ENCODE results near the gene RPL22. TPM values are rescaled to one million over a fixed set of nuclear protein-coding genes. Genes with fewer than 3 reads are reported as not detected.

RPL22 gene
- total and polyA plus RNA-seq, 8 donors: 265 to 719 (median 628) TPM

GRCh38 chr1:6202256-6202655, 2.9 kb upstream of the RPL22 start:
- Histone ChIP-seq H3K9me3 (no peaks in the 10 kb centered on the region), H3K27me3 (peaks cover 12 to 27% of the 10 kb centered on the region in 2 donors), H3K4me3 (no peak overlapping the region), H3K36me3 (peaks cover 0 to 2% of the 10 kb centered on the region in 2 donors), H3K4me1 (peaks cover 23 to 46% of the 10 kb centered on the region in 2 donors), H3K27ac (no peak overlapping the region)
- ATAC-seq: no peak
- DNase-seq: no peak
- intact Hi-C loops (cut with DNase I): no loop called here
- no peak for TF ChIP-seq CTCF (IDR thresholded peaks at IDR 0.05)

DNA sequence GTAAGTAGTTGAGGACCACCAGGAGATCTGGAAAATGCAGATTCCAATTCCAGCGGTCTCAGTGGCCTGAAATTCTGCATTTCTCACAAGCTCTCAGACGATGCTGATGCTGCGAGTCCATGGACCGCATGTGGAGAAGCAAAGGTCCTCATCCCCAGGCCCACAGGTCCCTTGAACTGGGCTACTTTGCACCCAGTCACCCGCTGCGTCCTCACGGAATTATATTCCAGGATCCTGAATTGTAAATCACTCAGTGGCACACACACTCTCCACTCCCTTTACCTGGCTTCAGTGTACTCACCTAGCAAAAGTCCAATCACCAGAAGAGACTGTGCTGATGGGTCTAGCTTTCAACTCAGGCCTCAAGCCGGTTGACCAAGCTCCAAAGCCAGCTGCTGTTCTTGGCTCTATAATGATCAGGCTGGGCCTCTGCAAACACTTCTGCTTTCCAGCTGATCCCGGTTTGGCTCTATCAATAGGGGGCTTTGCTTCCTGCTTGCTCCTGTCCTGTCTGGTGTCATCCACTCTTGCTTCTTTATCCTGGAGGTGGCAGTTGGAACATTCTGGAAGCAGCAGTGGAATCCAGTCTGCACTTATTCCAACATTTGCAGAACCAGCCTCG, 904 bp upstream of the RPL22 start:
- no peak for TF ChIP-seq CTCF (IDR thresholded peaks at IDR 0.05)
- Histone ChIP-seq H3K4me1 (peaks cover 7 to 36% of the 10 kb centered on the region in 2 donors), H3K27me3 (peaks cover under 1 to 7% of the 10 kb centered on the region in 2 donors), H3K27ac (peak overlapping the region; percentile 78 to 82), H3K36me3 (peaks cover 0 to 22% of the 10 kb centered on the region in 2 donors), H3K9me3 (no peaks in the 10 kb centered on the region), H3K4me3 (peak overlapping the region; percentile 66 to 99)
- ATAC-seq: no peak
- DNase-seq: no peak
- intact Hi-C loops (cut with DNase I): no loop called here

GRCh38 chr1:6198646-6199297, 623 bp downstream of the RPL22 start:
- H3K27ac ChIP-seq: peak overlapping the region; percentile 70 to 82
- ATAC-seq (peak; percentile 23), DNase-seq (no peak)
- H3K27me3 ChIP-seq: no peaks in the 10 kb centered on the region
- H3K36me3 ChIP-seq: peaks cover 0 to 37% of the 10 kb centered on the region in 2 donors
- intact Hi-C loops (cut with DNase I): loop anchor here in 1 of 2 donors (10.0 kb wide), 1 partner anchor 144 kb away; no protein-coding TSS in a partner anchor
- H3K9me3 ChIP-seq: no peaks in the 10 kb centered on the region
- peaks cover 5 to 30% of the 10 kb centered on the region in 2 donors for H3K4me1 ChIP-seq
- peak overlapping the region; percentile 66 to 99 for H3K4me3 ChIP-seq
- TF ChIP-seq CTCF (IDR thresholded peaks at IDR 0.05): no peak

GRCh38 chr1:6197746-6198427, 1.5 kb downstream of the RPL22 start:
- H3K36me3 ChIP-seq: peaks cover 0 to 46% of the 10 kb centered on the region in 2 donors
- H3K27me3 ChIP-seq: no peaks in the 10 kb centered on the region
- no peak overlapping the region for H3K27ac ChIP-seq
- H3K4me3 ChIP-seq: peak overlapping the region; percentile 66 to 99
- ATAC-seq (no peak), DNase-seq (no peak)
- intact Hi-C loops (cut with DNase I): loop anchor here in 1 of 2 donors (10.0 kb wide), 1 partner anchor 143 kb away; no protein-coding TSS in a partner anchor
- H3K9me3 ChIP-seq: no peaks in the 10 kb centered on the region
- no peak for TF ChIP-seq CTCF (IDR thresholded peaks at IDR 0.05)
- H3K4me1 ChIP-seq: peaks cover 5 to 30% of the 10 kb centered on the region in 2 donors

GRCh38 chr1:6191968-6192367, 7.4 kb downstream of the RPL22 start:
- Histone ChIP-seq H3K27ac (no peak overlapping the region), H3K27me3 (no peaks in the 10 kb centered on the region), H3K4me3 (no peak overlapping the region), H3K36me3 (peaks cover 0 to 98% of the 10 kb centered on the region in 2 donors), H3K9me3 (no peaks in the 10 kb centered on the region), H3K4me1 (peaks cover 0 to 7% of the 10 kb centered on the region in 2 donors)
- ATAC-seq (no peak), DNase-seq (no peak)
- intact Hi-C loops (cut with DNase I): loop anchor here in 1 of 2 donors (10.0 kb wide), 1 partner anchor 137 kb away; no protein-coding TSS in a partner anchor
- TF ChIP-seq CTCF (IDR thresholded peaks at IDR 0.05): no peak

Measured in left lung (tissue), 10 donors.